Measurements from ENCODE around the gene HIBADH.
A peak's percentile ranks its signal among the peaks of the same experiment; 100 is the strongest.

Gene HIBADH

GRCh38 chr7:27662490-27663205, at the start of gene HIBADH:
TSS of gene HIBADH (minus strand) at chr7:27662883. CDS start at chr7:27662788, 95 bp downstream.
- DNase-seq = peak; percentile 95

GRCh38 chr7:27712217-27712616, 49.5 kb upstream of the HIBADH start:
- no peak for DNase-seq

DNA sequence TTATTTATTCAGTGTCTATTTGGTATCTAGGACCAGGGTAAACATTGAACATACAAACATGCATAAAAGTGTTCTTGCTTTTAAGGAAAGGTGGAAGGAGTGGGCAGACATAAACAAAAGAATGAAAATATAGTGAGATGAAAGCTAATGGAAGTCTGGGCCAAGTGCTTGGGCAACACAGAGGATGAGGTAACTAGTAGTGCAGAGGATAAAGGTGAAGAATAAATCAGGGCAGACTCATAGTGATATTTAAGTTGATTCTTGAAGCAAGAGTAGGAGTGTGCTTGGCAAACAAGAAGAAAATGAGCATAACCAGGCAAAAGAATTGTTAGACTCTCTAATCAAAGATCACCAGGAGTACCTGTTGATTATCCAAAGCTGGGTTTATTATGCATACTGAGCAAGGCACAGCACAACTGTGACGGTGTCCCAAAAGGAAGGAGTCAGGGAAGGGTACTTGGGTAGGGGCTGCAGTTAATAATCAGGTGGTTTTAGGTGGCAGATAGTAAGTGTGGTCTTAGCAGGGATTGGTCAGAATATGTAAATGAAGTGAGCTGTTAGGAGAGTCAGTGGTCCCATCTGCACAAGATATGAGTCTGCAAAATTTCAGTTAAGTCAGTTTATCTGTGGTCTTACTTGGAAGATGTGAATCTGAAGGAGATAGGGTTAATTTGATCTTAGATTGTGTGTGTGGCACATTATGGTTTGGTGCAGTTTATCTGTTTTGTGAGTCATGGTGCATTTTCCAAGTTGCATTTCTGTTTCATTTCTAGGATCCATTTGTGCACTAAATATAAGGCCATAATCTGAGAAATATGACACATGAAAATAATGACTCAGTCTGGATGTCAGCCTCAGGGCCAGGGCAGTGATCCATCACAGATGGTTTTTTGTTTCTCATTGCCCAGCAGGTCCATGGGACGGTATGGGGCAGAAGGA, 46.7 kb upstream of the HIBADH start:
- no peak for DNase-seq

DNA sequence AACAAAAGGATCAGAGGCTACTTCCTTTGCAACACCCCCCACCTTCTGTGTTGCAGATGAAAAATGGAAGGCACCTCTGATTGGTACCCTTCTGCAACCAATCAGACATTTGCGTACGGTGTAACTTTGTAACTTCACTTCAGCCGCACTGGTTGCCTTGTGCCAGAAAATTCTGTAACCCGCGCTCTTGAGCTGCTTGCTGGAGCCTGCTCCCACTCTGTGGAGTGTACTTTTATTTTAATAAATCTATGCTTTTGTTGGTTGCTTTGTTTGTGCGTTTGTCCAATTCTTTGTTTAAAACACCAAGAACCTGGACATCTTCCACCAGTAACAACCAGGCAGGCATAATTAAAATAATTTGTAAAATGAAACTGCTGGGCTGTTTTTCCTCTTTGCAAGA, 45.8 kb upstream of the HIBADH start:
- DNase-seq = no peak

- no peak for DNase-seq
These were observed 42.5 kb upstream of the HIBADH start for GRCh38 chr7:27705200-27705594.

DNA sequence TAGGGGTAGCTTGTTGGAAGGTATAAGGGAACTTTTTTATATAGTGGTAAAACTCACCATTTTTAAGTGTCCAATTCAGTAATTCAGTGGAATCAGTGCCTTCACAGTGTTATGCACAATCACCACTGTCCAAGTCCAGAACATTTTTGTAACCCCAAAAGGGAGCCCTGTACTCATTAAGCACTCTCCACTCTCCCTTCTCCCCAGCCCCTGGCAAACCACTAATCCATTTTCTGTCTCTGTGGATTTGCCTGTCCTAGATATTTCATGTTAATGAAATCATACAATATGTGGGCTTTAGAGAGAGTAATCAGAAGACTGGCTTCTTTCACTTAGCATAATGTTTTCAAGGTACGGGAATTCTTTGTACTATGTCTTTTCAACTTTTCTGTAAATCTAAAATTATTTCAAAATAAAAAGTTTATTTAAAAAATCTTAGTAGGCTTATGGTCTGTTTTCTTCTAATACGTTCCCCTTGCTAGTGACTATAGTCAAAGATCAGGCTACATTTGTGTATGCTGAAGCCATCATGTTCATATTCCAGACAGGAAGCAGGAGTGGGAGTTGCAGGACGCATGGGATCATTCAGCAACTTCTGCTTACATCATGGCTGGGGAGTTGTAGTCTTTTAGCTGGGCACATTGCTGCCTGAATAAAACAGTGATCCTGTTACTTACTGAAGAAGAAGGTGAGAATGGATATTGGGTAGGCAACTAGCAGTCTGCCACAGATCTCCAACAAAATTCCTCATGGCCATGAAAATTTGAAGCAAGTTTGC, 41.9 kb upstream of the HIBADH start:
- DNase-seq = no peak

GRCh38 chr7:27703181-27703580, 40.5 kb upstream of the HIBADH start:
- DNase-seq = no peak

DNA sequence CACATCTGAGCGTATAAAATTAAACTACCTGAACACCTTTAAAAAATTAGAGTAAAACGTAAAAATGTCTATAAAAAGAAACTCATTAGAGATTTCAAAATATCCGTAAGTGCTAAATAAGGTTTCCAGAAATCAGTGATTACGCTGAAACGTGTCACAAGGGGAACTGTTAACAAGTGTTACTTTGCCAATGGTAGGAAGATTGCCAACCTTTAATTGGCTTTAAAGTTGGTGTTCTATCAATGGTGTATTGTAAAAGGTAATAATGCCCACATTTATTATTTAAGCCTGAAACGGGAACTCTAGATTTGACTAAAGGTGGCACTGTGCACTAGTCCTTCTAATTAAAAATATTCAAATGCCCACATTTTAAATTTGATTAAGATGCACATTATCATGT, 37.8 kb upstream of the HIBADH start:
- no peak for DNase-seq

GRCh38 chr7:27699751-27700150, 37.1 kb upstream of the HIBADH start:
- no peak for DNase-seq

DNA sequence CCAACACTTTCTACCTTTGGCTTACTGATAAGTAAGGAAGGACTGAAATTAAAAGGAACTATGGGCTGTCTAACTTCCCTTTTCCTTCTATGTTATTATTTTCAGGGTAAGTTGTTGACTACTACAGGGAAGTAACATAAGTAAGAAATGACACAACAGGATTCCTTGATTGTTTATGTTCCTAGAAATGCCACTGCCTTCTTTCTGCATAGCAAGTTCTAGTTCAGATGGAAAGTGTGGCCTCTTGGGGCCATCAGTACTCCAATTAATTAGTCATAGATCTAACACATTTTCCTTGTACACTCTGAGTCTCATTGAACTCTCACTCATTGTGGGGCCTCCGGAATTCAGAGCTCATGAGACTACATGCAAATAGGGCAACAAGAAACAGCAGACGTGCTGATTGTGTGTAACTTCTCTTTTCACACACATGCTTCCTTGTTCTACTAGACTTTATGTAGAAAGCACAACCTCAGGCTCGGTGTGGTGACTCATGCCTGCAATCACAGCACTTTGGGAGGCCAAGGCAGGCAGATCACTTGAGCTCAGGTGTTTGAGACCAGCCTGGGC, 35.3 kb upstream of the HIBADH start:
- no peak for DNase-seq

DNA sequence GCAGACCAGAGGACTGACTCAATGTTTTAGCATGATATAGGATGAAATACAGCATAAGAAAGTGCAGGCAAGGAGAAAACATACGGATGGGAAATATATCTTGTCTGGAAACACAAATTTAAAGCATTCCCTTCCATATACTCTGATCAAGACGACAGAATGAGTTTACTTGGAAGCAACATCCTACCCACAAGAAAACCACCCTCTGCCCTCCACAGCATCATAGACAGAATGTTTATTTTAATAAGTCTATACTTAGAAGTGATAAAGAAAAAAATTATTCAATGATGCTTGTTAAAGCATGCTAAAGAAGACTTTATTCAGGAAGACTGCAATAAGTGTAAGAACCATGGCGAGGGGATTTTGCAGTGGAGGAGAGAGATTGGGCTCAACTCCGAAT, 32.4 kb upstream of the HIBADH start:
- DNase-seq = no peak

- no peak for DNase-seq
These were observed 31.1 kb upstream of the HIBADH start for GRCh38 chr7:27693794-27694193.

GRCh38 chr7:27690649-27691048, 28.0 kb upstream of the HIBADH start:
- no peak for DNase-seq

DNA sequence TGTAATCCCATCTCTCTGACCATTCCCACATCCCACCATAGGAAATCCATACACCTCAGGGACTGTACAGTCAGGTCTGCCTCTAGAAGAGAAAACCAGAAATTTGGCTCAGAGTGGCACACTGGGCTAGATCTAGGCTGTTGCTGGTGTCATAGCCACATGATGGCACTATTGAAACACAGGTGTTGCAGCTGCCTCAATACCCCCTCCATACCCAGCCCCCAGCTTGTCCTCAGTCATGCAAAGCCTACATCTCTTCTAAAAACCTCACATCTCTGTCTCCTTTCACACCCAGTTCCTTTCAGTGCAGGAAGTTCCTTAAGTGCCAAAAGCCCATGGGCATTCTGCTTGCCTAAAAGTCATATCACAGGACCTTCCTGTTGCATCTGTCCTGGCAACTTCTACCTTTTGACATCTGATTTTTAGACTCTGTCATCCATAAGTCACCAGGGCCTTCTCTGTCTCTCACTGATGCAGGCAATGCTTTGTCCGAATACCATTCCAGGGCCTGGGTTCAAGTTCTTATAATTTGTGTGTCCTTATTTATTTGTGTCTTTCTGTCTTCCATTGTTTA, 27.0 kb upstream of the HIBADH start:
- DNase-seq = no peak

- DNase-seq = no peak
These were observed 26.5 kb upstream of the HIBADH start for GRCh38 chr7:27689150-27689549.

GRCh38 chr7:27688646-27689045, 26.0 kb upstream of the HIBADH start:
- DNase-seq = no peak

DNA sequence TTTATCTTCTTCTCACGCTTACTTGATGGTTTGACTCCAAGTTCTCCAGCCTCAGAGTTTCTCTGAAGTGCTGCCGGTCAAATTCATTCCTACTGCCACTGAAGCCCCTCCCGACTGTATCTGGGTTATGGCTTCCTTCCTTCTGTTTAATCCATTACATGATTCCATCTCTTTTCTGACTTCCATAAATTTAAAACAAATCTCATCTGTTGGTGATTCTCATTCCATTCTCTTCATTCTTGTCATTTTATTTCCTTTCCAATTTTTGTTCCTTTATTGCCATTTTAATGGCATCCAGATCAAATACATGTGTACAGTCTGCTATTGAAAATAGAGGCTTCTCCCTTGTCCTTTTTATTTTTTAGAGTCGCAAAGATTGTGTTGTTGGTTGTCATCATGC, 25.4 kb upstream of the HIBADH start:
- DNase-seq = no peak

GRCh38 chr7:27686315-27686714, 23.6 kb upstream of the HIBADH start:
- no peak for DNase-seq

DNA sequence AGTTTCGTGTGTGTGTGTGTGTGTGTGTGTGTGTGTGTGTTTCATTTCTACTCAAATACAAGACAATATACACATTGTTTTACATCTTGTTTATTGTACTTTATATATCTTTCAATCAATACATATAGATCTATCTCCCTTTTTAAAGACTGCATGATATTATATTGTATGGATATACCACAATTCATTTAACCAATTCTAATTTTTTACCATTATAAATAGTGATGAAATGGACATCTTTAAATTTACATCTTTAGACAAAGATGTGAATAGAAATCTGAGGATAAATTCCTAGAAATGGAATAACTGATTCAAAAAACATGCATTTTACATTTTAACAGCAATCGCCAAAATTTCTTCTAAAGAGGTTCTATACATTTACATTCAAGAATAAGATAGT, 23.2 kb upstream of the HIBADH start:
- no peak for DNase-seq

GRCh38 chr7:27685209-27685608, 22.5 kb upstream of the HIBADH start:
- no peak for DNase-seq

GRCh38 chr7:27684491-27684890, 21.8 kb upstream of the HIBADH start:
- DNase-seq = no peak

DNA sequence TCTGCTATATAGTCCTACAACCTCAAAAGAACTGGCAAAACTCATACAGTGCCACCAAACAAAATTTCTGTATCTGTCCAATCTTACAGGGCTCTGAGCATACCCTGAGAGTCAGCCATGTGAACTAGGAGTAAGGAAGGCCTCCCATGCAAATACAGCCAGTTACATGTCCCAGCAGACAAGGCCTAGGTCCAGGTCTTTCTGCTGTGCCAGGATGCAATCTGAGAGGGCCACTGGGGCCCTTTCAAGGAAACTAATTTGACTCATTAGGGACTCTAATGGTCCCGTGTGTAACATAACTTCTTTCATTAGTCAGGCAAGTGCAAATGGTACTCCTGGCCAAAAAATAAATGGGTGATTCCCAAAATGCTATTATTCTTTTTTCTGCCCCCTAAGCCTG, 17.9 kb upstream of the HIBADH start:
- DNase-seq = no peak

All from NCI-H2227 treated with DMSO at 0.1 percent for 48 hours (cell line).